H1 (cell line): ENCODE results near the gene MOG. TPM values are rescaled to one million over a fixed set of nuclear protein-coding genes. Genes with fewer than 3 reads are reported as not detected.
A peak's percentile ranks its signal among the peaks of the same experiment; 100 is the strongest.

Source experiments
- CTBP2 ChIP-seq: IDR thresholded peaks from 2 replicates; pipeline ENCODE4 v1.7.0; 2011; ENCODE audit warnings: borderline replicate concordance, mild to moderate bottlenecking, moderate library complexity, mixed read lengths, low read length; ENCODE audit not compliant: insufficient read depth, insufficient read length
- CTCF ChIP-seq, 3 experiments: IDR thresholded peaks; 1 replicate in 2 of 3; 2 replicates in 1 of 3; pipeline versions ENCODE4 v1.5.1 to v1.6.1; 2011; ENCODE audit warnings: low read length in 3 of 3, mild to moderate bottlenecking in 3 of 3, inconsistent platforms in 2 of 3, low read depth in 1 of 3, moderate library complexity in 1 of 3; ENCODE audit not compliant: insufficient read depth in 1 of 3; ENCODE audit errors: control extremely low read depth in 1 of 3
- HDAC2 ChIP-seq, 2 experiments: fragments of 300-600 bp in 1 of 2; sonication (generic) in 1 of 2; IDR thresholded peaks; 2 replicates each; pipeline ENCODE4 v1.6.1; 2011 to 2012; ENCODE audit warnings: low read depth in 2 of 2, low read length in 2 of 2, mild to moderate bottlenecking in 2 of 2, moderate library complexity in 2 of 2, borderline replicate concordance in 1 of 2, inconsistent platforms in 1 of 2
- JUN ChIP-seq: IDR thresholded peaks from 2 replicates; pipeline ENCODE4 v1.6.1; 2011; ENCODE audit warnings: low read depth, mild to moderate bottlenecking, improper control_type of control experiment, low read length
- SP1 ChIP-seq: IDR thresholded peaks from 2 replicates; pipeline ENCODE4 v1.6.1; 2011; ENCODE audit warnings: low read depth, low read length
- polyA plus RNA-seq, 7 experiments: library from polyadenylated mRNA; depleted of rRNA in 3 of 7; stranded (reverse) in 5 of 7; unstranded in 2 of 7; fragments of >200 nt in 5 of 7; fragments of 200-250 nt in 2 of 7; gene quantifications; 1 replicate in 5 of 7; 2 replicates in 1 of 7; 4 replicates in 1 of 7; pipeline versions ENCODE4 v1.2.1 to v1.2.3, GENCODE V29; 2011 to 2013; ENCODE audit warnings: missing spikeins in 2 of 7, mixed read lengths in 2 of 7
- total RNA-seq: library from RNA; stranded (reverse); fragmentation: NEBNext Ultra II Directional; extraction: Animal tissue kit (Norgen Biotek cat#: 25700); gene quantifications from 2 replicates; pipeline ENCODE4 v1.2.1, GENCODE V29; 2021

MOG gene
- total and polyA plus RNA-seq, 2 of the 8 experiments (the other 6 are each of a cell fraction or from before 2014, with no cell fraction given): 0.17 to 0.86 TPM

- TF ChIP-seq HDAC2 (IDR thresholded peaks at IDR 0.05; ENCODE audit: borderline replicate concordance in 1 of 2, low read depth in 2 of 2, low read length in 2 of 2) (peak in 1 of 2 experiments; percentile 56; a peak in 1 of 4 replicates), CTBP2 (no peak), SP1 (no peak), JUN (no peak), CTCF (IDR thresholded peaks at IDR 0.05; ENCODE audit: control extremely low read depth in 1 of 3, insufficient read depth in 1 of 3, low read depth in 1 of 3, low read length in 3 of 3) (no peak)
Observed at GRCh38 chr6:29665942-29666825, 9.3 kb downstream of the MOG start (continued).
